HG02642 (cell line): ENCODE measurements around the gene PNLIPRP1.

Experiments
- ATAC-seq: cut with Tn5 transposase; IDR thresholded peaks from one replicate; pipeline ENCODE4 v1.9.1; 2021; ENCODE audit warnings: mild to moderate bottlenecking; ENCODE audit not compliant: unreplicated experiment, poor library complexity

The PNLIPRP1 gene

GRCh38 chr10:116590590-116591444 lies at the start of gene PNLIPRP1:
Gene PNLIPRP1, plus strand, starts transcription at chr10:116590959. Its CDS starts 171 bp downstream, at chr10:116591130.
- no peak for ATAC-seq

GRCh38 chr10:116542007-116542677 lies 48.6 kb upstream of the PNLIPRP1 start:
- ATAC-seq: no peak

GRCh38 chr10:116545122-116545521 lies 45.6 kb upstream of the PNLIPRP1 start:
- ATAC-seq: no peak

GRCh38 chr10:116545756-116546155 lies 45.0 kb upstream of the PNLIPRP1 start, which contains the start of gene PNLIP:
Gene PNLIP, plus strand, starts transcription at chr10:116545931. Its CDS starts 162 bp downstream, at chr10:116546093.
- no peak for ATAC-seq

- ATAC-seq: no peak
Observed at GRCh38 chr10:116548301-116548700, 42.5 kb upstream of the PNLIPRP1 start.

GRCh38 chr10:116553378-116553980 lies 37.3 kb upstream of the PNLIPRP1 start:
- ATAC-seq: no peak

GRCh38 chr10:116554628-116555027 lies 36.1 kb upstream of the PNLIPRP1 start:
- no peak for ATAC-seq

- ATAC-seq: no peak
Observed at GRCh38 chr10:116555880-116556279, 34.9 kb upstream of the PNLIPRP1 start.

- ATAC-seq: no peak
Observed at GRCh38 chr10:116557305-116557880, 33.4 kb upstream of the PNLIPRP1 start.

GRCh38 chr10:116565534-116565933 lies 25.2 kb upstream of the PNLIPRP1 start:
- ATAC-seq: no peak

- ATAC-seq: no peak
Observed at GRCh38 chr10:116566932-116567331, 23.8 kb upstream of the PNLIPRP1 start.

GRCh38 chr10:116567335-116567734 lies 23.4 kb upstream of the PNLIPRP1 start:
- ATAC-seq: no peak

- no peak for ATAC-seq
Observed at GRCh38 chr10:116574797-116575196, 16.0 kb upstream of the PNLIPRP1 start.

GRCh38 chr10:116587878-116588591 lies 2.7 kb upstream of the PNLIPRP1 start:
- no peak for ATAC-seq

- no peak for ATAC-seq
Observed at GRCh38 chr10:116588995-116589394, 1.8 kb upstream of the PNLIPRP1 start.

GRCh38 chr10:116589926-116590325 lies 833 bp upstream of the PNLIPRP1 start:
- ATAC-seq: no peak

GRCh38 chr10:116593139-116593740 lies 2.5 kb downstream of the PNLIPRP1 start:
- ATAC-seq: no peak

- no peak for ATAC-seq
Observed at GRCh38 chr10:116594525-116595035, 3.8 kb downstream of the PNLIPRP1 start.

GRCh38 chr10:116596062-116596461 lies 5.3 kb downstream of the PNLIPRP1 start:
- ATAC-seq: no peak
